ENCODE measurements around the gene UBE2M.
A peak's percentile ranks its signal among the peaks of the same experiment; 100 is the strongest.
"Not testable (repeated sequence)": the region's sequence is repeated elsewhere in the genome, so short reads cannot be mapped to it uniquely, and the experiment has no call there.

UBE2M gene

DNA sequence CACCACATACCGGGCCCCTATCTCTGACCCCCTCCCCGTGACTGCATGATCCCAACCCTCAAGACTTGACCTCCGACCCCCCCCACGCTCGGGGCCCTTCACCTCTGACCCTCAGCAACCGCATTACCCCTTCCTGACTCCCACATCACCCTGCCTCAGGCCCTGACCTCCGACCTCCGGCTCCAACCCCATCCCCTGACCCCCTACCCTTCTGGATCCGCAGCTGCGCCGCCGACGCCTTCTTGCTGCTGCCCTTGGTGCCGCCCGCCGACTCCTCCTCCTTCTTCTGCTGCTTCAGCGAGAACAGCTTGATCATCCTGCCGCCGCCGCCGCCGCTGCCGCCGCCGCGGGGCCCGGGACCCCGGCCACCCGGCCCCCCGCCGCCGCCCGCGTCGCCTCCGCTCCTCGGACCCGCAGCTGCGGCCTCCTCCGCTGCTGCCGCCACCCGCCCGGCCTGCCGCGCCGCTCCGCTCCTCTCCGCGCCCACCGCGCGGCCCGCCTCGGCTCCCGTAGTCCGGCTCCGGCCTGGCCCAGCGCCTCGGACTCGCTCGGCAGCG lies at the start of gene UBE2M:
Gene UBE2M, minus strand, starts transcription at position 546 of the 557 bp plus-strand sequence. Its CDS starts 230 bp downstream, at position 316.
- peak; percentile 49 to 51 for DNase-seq (ENCODE audit: low read depth in 2 of 2)

DNA sequence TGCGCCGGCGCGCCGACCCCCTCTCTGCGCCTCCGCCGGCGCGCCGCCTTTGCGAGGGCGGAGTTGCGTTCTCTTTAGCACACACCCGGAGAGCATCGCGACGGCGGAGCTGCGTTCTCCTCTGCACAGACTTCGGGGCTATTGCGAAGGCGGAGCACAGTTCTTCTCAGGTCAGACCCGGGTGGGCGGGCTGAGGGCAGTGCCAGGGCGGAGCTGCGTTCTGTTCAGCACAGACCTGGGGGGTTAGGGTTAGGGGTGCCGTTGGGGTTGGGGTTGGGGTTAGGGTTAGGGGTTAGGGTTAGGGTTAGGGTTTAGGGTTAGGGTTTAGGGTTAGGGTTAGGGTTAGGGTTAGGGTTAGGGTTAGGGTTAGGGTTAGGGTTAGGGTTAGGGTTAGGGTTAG lies 48.8 kb upstream of the UBE2M start:
- DNase-seq (ENCODE audit: low read depth in 2 of 2): not testable (repeated sequence)

DNA sequence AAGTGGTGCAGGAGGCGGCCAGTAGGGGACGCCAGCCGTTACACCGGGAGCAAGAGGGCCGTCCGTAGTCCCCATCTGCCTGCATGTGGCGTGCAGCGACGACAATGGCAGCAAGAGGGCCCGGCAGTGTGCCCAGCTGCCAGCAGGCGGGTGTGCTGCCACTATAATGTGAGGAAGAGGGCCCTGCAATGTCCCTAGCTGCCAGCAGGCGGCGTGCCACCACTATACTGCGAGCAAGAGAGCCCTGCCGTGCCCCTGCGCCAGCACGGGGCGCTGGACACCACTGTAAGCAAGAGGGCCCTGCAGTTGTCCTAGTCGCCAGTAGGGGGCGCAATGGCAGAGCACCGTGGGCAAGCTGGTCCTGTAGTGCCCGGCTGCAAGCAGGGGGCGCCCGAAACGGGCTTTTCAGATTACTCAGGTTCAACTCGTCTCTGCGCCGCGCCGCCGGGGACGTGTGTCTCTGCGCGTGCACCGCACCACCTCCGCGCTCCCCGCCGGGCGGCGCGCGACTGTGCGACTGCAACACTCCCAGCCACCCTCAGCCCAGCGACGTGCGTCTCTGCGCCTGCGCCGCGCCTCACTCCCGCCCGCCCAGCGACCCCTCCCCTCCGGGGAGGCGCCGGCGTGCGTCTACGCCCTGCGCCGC lies 48.0 kb upstream of the UBE2M start:
- DNase-seq (ENCODE audit: low read depth in 2 of 2): not testable (repeated sequence)

DNA sequence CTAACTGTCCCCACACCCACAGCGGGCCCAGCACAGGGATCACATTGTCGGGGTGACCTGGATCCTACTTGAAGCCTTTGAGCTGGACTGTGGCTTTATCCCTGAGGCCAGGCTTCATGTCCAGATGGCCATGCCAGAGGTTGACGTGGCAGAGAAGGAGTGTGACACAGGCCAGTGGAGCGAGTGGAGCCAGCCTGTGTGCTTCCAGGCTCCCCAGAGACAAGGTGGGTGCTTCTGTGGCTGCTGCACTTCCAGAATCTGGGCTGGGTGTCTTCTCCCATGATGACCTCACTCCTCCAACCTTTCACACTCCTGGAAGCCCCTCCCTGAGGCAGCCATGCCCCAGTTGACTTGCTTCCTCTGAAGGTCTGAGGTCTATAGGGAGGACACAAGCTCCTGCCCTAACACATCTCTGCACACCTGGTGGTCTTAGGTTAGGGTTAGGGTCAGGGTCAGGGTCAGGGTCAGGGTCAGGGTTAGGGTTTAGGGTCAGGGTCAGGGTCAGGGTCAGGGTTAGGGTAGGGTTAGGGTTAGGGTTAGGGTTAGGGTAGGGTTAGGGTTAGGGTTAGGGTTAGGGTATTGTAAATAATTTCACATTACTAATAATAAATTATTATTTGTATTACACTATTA lies 27.8 kb upstream of the UBE2M start:
- no peak for DNase-seq (ENCODE audit: low read depth in 2 of 2)

DNA sequence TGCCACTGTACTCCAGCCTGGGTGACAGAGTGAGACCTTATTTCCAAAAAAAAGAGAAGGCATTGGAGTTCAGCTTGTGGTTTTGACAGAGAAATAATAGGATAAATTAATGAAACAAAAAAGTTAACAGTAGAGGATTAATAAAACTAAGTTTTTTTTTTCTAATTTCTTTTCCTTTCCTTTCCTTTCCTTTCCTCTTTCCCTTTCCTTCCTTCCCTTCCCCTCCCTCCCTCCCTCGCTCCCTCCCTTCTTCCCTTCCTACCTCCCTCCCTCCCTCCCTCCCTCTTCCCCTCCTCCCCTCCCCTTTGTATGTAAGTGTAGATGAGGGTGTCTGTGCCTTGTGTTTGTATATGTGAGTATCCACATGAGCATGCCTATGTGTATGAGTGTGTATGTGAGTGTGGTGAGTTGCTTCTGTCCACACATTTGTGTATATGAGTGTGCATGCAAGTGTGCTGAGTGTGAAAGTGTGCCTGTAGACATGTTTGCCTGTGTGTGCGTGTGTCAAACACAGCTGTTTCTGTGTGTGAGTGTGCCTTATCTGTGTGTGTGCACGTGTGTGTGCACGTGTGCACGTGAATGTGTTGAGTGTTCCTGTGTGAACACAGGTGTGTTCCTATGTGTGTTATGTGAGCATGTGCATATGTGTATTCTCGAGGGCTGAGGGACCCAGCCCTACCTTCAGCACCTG lies 27.2 kb upstream of the UBE2M start:
- no peak for DNase-seq (ENCODE audit: low read depth in 2 of 2)

DNA sequence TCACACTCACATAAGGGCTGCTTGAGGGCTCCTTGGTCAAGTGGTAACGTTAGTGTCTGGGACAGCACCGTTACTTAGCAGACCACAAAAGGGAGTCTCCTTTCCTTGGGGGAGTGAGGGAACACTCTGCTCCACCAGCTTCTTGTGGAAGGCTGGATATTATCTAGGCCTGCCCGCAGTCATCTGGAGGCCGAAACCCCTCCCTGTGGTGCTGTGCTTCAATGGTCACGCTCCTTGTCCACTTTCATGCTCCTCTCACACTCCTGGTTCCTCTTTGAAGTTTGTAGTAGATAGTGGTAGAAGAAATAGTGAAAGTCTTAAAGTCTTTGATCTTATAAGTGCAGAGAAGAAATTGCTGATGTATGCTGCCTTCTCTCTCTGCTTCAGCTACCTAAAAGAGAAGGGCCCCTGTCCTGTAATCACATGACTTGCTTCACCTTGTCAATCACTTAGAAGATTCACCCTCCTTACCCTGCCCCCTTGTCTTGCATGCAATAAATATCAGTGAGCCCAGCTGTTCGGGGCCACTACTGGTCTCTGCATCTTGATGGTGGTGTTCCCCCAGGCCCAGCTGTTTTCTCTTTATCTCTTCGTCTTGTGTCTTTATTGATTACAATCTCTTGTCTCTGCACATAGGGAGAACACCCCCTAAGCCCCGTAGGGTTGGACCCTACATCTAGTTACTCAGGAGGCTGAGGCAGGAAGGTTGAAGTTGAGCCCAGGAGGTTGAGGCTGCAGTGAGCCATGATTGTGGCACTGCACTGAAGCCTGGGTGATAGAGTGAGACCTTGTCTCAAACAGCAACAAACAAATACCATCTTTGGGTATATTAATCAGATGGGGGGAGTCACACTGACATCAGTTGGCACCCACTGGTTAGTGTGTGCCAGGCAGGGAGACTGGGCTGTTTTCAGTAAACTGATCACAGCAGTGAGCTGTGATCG lies 26.4 kb upstream of the UBE2M start:
- no peak for DNase-seq (ENCODE audit: low read depth in 2 of 2)

DNA sequence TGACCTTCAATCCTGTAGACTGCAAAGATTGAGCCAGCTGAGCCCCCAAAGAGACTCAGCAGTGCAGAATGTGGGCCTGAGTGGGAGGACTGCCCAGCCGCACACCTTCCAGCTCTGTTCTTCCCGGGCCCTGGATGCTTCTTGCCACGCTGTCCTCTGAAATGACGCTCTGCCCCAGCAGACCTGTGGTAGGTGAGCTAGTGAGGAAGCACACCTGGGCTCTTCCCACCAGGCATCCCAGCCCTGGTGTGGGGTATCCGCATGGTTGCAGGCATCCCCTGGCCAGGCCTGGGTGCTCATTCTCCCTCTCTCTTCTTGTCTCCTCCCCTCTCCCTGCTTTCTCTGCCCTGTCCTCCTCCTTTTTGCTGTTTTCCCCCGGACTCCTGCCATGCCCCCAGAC lies 24.6 kb upstream of the UBE2M start:
- DNase-seq (ENCODE audit: low read depth in 2 of 2): no peak

DNA sequence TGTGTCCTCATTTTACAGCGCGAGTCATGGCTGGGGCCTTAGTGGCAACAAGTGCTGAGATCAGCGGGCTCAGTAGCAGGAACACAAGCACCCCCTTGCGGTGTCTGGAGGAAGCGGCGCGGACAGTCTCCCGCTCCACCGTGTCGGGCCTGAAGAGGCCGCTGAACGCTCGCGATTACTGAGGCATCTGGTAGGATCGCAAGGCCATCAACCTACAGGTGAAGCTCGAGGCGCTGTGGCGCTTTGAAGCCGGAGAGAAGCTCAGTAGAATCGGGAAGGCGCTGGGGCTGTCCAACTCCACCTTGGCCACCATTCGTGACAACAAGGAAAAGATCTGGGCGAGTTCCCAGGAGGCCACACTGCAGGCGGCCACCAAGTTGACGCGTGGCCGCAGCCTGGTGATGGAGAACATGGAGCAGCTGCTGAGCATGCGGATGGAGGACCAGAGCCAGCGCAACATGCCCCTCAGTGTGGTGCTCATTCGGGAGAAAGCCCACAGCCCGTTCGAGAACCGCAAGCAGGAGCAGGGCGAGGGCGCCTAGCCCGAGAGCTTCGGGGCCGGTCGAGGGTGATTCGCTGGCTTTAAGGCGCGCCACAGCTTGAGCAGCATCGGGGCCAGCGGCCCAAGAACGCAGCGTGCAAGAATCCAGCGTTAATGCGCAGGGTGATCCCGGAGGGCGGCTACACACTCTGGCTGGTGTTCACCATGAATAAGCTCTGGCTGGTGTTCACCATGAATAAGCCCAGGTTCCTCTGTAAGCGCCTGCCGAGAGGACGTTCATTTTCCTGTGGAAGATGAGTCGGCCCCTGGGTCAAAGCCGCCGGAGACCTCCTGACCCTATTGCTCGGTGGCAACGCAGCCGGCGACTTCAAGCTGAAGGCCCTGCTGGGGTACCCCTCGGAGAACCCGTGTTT lies 23.1 kb upstream of the UBE2M start:
- DNase-seq (ENCODE audit: low read depth in 2 of 2): peak; percentile 82 to 92

DNA sequence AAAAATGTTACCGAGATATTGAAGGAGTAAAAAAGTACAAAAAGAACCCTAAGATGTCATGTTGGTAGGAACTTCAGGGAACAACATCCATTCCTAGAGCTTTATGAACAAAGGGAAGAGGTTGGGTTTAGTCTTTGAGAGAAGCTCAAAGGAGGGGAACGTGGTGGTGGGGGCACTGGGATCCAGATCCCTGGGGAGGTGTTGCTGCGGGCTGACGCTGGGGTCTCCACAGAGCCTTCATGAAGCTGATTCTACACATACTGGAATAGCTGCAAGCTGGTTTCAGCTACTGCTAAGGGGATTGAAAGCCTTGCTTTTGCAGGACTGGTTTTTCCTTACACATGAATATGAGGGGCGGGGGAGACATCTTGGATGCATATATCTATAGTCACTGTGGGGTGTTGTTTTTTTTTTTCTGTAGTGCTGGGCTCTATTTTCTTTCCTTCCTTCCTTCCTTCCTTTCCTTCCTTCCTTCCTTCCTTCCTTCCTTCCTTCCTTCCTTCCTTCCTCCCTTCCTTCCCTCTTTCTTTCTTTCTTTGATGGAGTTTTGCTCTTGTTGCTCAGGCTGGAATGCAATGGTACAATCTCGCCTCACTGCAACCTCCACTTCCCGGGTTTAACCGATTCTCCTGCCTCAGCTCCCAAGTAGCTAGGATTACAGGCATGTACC lies 21.2 kb upstream of the UBE2M start:
- no peak for DNase-seq (ENCODE audit: low read depth in 2 of 2)

DNA sequence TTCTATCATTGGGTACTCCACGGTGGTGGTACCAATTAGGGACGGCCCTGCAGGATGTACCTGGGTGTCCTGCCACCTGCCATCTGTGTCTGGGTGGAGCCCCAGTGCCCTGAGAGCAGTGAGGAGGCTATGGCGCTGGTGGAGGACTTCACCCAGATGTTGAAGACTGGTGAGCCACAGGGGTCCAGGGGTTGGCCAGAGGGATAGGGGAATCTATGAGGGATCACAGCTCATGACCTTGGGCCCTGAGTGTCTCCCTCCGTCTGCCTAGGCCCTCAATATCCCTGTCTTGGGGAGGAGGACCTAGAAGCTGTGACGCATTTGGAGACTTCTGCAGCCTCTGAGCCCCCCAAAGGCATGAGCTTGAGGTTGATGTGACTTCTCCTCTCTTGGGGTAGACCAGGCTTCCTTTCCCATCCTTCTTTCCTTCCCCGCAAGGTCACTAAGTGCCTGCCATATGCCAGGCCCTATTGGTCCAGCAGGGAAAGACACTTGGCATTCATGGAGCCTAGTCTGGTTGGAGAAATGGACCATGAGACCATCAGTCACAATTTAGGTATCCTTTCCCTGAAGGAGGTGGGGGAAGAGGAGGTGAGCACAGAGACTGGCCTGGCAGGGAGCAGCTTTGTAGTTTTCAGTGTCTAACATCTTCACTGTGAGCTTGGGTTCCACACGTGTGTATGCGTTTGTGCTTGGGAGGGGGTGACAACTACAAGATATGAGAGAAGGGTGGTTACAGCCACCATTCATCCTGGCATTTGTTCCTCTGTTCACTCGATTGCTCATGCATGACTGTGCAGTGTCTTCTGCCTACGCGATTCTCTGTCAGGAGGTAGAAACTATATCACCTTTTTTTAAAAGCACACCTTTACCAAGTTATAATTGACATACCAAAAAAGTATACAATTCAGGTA lies 19.9 kb upstream of the UBE2M start:
- peak in 1 of 2 donors; percentile 36 for DNase-seq (ENCODE audit: low read depth in 2 of 2)

DNA sequence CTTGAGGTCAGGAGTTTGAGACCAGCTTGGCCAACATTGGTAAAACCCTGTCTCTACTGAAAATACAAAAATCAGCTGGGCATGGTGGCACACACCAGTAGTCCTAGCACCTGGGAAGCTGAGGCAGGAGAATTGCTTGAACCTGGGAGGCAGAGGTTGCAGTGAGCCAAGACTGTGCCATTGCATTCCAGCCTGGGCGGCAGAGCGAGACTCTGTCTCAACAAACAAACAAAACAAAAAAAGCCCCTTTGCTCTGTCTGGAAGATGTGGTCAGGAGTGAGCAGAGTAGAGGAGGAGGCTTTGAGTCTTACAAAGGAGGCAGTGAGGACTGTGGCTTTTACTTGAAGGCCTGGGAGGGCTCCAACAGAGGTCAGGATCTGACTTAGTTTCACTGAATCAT lies 19.2 kb upstream of the UBE2M start:
- DNase-seq (ENCODE audit: low read depth in 2 of 2): not testable (repeated sequence)

DNA sequence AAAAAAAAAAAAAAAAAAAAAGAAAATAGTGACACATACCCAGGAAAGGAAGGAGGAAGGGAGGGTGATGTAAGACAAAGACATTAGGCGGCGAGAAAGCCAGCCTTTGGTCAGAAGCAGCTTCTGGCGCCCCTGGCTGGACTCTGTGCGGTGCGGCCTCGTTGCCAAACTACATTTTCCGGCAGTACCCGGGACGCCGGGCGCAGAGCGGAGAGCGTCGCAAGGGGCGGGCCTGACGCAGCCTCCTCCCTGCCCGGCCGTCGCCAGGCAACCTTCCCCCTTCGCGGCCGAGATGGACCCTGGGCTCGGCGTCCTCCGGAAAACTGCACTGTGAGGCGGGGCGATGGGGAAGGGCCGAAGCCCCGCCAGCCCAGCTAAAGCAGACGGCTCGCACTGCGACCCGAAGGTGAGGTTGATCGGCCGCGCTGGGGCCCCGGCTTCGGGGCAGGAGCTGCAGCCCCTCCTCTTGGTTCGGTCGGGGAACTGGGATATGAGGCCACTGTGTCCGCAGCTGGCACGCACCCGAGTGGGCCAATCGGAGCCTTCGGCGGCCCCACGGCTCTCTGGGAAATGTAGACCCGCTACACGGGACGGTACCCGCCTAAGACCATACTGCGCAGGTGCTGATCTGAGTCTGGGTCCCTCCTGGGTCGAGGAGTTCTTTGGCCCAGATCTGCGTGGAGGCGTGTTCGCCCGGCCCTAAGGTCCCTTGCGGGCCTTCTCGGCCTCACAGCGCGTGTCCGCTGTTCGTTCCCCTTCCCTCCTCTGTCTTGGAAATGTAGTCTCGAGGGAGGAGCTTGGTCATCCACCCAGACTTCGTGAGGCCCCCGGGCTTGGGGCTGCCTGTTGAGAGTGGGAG lies 17.0 kb upstream of the UBE2M start:
- peak; percentile 74 to 76 for DNase-seq (ENCODE audit: low read depth in 2 of 2)

DNA sequence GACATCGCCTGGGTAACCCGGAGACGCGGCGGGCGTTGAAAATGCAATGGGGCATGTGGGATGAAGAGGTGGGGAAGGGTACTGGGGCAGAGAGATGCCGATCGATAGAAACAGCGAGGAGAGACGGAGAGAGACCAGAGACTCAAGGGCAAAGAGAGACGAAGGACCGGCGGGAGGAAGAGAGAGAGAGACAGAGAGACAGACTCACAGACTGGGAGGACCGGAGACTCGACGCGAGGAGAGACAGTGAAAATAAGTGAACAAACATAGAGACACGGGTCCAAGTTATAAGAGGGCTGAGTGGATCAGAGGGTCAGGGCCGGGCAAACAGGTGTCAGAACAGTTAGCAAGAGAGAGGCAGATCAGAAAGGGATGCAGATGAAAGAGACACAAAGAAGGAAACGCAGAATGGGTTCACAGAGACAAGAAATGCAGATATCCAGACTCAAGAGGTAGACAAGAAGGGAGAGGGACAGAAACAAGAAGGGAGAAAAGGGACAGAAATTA lies 15.3 kb upstream of the UBE2M start:
- DNase-seq (ENCODE audit: low read depth in 2 of 2): no peak

DNA sequence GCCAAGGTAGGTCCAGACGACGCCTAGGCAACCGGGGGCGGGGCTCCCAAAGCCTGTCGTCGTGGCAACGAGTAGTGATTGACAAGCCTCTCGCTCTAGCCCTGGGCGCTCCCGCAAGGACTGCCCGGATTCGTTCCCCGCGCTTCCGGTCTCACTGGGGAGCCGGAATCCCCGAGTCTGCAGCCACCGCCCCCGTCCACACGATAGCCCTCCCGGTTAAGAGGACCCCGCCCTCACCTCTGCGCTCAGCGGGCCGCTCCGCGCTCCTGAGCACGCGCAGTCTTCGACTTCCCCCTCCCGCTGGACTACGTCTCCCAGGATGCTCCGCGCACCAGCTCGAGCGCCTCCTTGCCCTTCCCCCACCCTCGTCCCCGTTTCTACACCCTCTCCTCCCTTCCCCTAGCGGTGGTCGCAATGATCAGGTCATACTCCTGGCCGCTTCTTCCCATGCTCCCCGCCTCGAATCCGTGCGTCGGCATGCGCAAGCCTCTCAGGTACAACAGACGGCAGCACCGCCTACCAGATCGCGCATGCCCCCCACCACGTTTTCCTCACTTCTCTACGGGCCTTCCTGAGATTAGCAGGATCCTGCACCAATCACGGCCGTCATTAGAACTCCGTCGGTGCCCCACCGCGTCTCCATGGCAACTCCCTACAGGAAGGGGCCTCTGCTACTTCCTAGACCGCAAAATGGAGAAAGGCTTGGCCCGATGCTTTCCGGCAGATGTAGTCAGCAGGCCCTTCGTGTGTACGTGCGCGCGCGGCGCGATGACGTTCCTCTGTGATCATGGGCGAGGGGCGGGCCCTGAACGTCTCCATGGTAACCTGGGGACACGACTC lies 14.6 kb upstream of the UBE2M start, which contains the start of gene MZF1:
Gene MZF1, minus strand, starts transcription at position 518 of the 840 bp plus-strand sequence. CDS start 1,946 bp downstream, outside the sequence.
- DNase-seq (ENCODE audit: low read depth in 2 of 2): peak; percentile 99 to 100

DNA sequence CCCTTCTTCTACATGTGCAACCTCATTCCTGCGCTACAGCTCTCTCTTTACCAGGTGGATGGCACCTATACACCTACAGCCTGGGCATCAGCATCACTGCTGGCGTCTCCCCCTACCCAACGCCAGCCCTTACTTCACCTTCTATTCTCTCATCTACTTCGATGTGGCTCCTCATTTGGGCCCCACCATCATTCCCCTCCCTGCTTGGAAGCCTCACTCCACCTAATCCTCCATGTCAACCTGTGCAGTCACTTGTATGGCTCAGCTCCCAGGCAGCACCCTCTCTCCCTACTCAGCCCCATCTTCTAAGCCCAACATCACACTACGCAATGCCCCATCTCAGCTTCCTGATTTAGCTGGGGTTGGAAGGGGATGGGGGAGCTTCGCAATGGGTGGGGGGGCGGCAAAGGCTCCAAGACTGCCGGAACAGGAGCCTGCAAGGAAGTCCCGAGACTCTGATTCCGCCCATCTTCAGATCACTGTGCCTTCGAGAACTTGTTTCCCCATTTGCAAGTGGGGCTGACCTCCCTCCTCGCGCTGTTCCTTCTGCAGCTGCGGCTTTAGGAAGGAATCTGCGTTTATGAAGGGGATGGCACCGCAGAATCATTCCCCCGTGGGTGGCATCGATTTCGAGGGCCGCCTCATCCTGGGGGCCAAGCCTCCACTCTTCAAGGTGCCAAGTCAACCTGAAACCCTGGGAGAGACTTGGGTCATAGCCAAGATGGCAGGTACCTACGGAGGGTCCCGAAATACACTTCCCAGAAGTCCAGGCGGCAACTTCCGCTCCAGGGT lies 13.8 kb upstream of the UBE2M start:
- DNase-seq (ENCODE audit: low read depth in 2 of 2): no peak

DNA sequence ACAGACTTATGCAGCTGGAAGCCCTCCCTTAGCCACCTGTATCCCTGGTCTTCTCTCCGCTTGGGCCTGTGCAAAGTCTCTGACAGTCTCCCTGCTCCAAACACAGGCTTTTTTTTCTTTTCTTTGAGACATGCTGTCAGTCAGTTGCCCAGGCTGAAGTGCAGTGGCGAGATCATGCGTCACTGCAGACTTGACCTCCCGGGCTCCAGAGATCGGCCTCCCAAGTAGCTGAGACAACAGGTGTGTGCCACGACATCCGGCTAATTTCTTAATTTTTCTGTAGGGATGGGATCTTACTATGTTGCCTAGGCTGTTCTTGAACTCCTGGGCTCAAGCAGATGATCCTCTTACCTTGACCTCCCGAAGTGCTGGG lies 13.2 kb upstream of the UBE2M start:
- DNase-seq (ENCODE audit: low read depth in 2 of 2): no peak

Measured in stimulated activated CD4-positive, alpha-beta T cell treated with anti-CD3 and anti-CD28 coated beads, Interleukin-15, amount 100 ng/mL, for 48 hours (primary cell).